Activated naive CD8-positive, alpha-beta T cell treated with anti-CD3 and anti-CD28 coated beads, Interleukin-2, amount 10 ng/mL, durations not matched to agents 7 days and 5 days (primary cell): Measurements from ENCODE around the gene TXK. TPM values are rescaled to one million over a fixed set of nuclear protein-coding genes. Genes with fewer than 3 reads are reported as not detected.

Experiments
- ATAC-seq: fragments of 150-1000 bp; cut with Tn5 transposase; one replicate; pipeline ENCODE4 v1.10.0; 2021; ENCODE audit warnings: low read depth, moderate library complexity
- POLR2A ChIA-PET: fragments of 350-600 bp; sonication (Branson Sonifier 250); formaldehyde crosslinking; loops from one replicate; lab custom pipeline; 2021; ENCODE audit warnings: antibody characterized with exemption; lab: Charles Lee
- DNase-seq: peaks from one replicate; pipeline ENCODE4 v3.0.0; 2021
- H3K27ac Mint-ChIP-seq: one replicate; pipeline ENCODE4 v1.8.0; 2022; ENCODE audit warnings: mild to moderate bottlenecking, mixed read lengths
- H3K27me3 Mint-ChIP-seq: one replicate; pipeline ENCODE4 v1.8.0; 2022; ENCODE audit warnings: mild to moderate bottlenecking, moderate library complexity, mixed read lengths
- H3K36me3 Mint-ChIP-seq: one replicate; pipeline ENCODE4 v1.8.0; 2021; ENCODE audit warnings: mild to moderate bottlenecking, mixed read lengths
- H3K4me1 Mint-ChIP-seq: one replicate; pipeline ENCODE4 v1.8.0; 2021; ENCODE audit warnings: mixed read lengths
- H3K4me3 Mint-ChIP-seq: one replicate; pipeline ENCODE4 v1.8.0; 2022; ENCODE audit warnings: mild to moderate bottlenecking, moderate library complexity, mixed read lengths
- H3K9me3 Mint-ChIP-seq: one replicate; pipeline ENCODE4 v1.8.0; 2021; ENCODE audit warnings: mixed read lengths
- total RNA-seq, 2 experiments: library from RNA; stranded (reverse); gene quantifications; one replicate each; pipeline ENCODE4 v1.2.3, GENCODE V29; 2021

TXK gene
- total RNA-seq, 2 experiments from 2014 or later: 65.8 to 66.8 TPM

DNA sequence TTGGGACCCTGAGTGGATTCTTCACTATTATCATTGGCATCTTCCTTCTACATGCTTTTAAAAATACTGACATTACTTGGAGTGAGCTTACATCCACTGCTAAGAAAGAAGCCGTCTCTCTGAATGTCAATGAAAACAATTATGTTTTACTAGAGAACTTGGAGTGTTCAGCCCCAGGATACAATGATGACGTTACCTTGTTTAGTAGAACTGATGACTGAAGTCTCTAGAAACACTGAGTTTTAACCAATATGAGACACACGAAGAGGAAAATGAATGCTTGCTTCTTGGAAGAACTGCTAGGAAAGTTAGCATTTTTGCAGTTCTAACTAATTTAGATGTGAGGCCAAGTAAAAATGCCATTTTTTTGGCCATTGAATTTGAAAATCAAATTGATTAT lies 98.1 kb downstream of the TXK start:
- POLR2A ChIA-PET: interaction anchor here (1.6 kb wide), 1 partner anchor 12 kb away, joined by 4 read pairs; no protein-coding TSS in a partner anchor
- ATAC-seq (no peak), DNase-seq (no peak)
- Mint-ChIP-seq H3K27me3 (no peaks in the 10 kb centered on the region), H3K36me3 (peaks cover 2% of the 10 kb centered on the region), H3K27ac (no peak overlapping the region), H3K4me3 (no peak overlapping the region), H3K4me1 (peaks cover 11% of the 10 kb centered on the region), H3K9me3 (no peaks in the 10 kb centered on the region)

GRCh38 chr4:48033825-48034413 lies 100.1 kb downstream of the TXK start:
- peaks cover 10% of the 10 kb centered on the region for H3K4me1 Mint-ChIP-seq
- ATAC-seq (peak; percentile 79), DNase-seq (peak; percentile 38)
- H3K27ac Mint-ChIP-seq: no peak overlapping the region
- no peaks in the 10 kb centered on the region for H3K27me3 Mint-ChIP-seq
- no peaks in the 10 kb centered on the region for H3K9me3 Mint-ChIP-seq
- POLR2A ChIA-PET: interaction anchor here (0.6 to 1.4 kb wide), 3 partner anchors 11 to 97 kb away, joined by 5 to 6 read pairs (median 5); no protein-coding TSS in a partner anchor
- peaks cover 2% of the 10 kb centered on the region for H3K36me3 Mint-ChIP-seq
- H3K4me3 Mint-ChIP-seq: no peak overlapping the region

DNA sequence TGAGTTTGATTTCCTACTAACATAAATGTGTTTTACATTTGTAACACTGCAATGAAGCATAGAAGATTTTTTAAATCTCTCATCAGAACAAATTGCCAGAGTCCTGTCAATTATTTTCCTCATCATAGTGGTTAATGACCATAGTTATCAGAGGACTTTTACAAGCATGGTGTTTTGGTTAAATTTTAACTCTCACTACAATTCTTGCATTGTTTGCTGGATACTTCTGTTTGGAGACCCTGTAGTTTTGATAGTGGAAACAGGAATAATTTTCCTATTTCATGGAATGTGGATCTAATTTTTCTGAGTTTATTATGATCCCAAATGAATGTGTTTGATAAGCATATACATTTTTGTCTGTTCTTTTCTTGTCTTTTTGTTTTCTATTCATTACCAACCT lies 100.6 kb downstream of the TXK start:
- H3K36me3 Mint-ChIP-seq: no peaks in the 10 kb centered on the region
- DNase-seq (no peak), ATAC-seq (no peak)
- no peak overlapping the region for H3K27ac Mint-ChIP-seq
- peaks cover 10% of the 10 kb centered on the region for H3K4me1 Mint-ChIP-seq
- POLR2A ChIA-PET: interaction anchor here (0.6 kb wide), 1 partner anchor 98 kb away, joined by 5 read pairs; no protein-coding TSS in a partner anchor
- H3K9me3 Mint-ChIP-seq: no peaks in the 10 kb centered on the region
- H3K27me3 Mint-ChIP-seq: no peaks in the 10 kb centered on the region
- no peak overlapping the region for H3K4me3 Mint-ChIP-seq

GRCh38 chr4:48032721-48033120 lies 101.3 kb downstream of the TXK start:
- POLR2A ChIA-PET: interaction anchor here (0.5 to 0.9 kb wide), 2 partner anchors 8 to 12 kb away, joined by 3 to 4 read pairs; no protein-coding TSS in a partner anchor
- Mint-ChIP-seq H3K27me3 (no peaks in the 10 kb centered on the region), H3K4me1 (peaks cover 10% of the 10 kb centered on the region), H3K9me3 (no peaks in the 10 kb centered on the region), H3K36me3 (no peaks in the 10 kb centered on the region), H3K27ac (no peak overlapping the region), H3K4me3 (no peak overlapping the region)
- no peak for ATAC-seq
- no peak for DNase-seq

DNA sequence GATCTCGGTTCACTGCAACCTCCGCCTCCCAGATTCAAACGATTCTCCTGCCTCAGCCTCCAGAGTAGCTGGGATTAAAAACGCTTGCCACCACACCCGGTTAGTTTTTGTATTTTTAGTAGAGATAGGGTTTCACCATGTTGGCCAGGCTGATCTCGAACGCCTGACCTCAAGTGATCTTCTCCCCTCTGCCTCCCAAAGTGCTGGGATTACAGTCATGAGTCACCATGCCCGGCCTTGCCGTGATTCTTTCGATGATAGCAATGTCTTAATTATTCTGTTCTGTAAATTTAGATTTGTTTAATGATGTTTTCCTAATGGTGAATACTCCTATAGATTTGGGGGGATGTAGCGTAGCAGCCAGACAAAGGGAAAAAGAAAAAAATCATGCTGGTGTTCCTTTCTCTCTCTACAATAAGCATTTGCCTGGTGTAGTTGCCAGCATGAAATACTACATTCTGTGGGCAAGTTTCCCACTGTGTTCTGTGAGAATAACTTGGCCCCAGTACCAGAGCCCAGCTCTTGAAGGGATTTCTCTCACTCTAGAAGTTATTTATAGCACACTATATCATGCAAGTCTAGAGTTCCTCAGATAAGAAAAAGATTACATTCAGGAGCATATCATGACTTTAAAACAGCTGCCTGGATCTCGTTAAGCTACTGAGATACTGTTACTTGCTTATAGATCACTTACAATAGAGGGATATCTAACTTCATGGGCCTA lies 102.1 kb downstream of the TXK start:
- DNase-seq (no peak), ATAC-seq (no peak)
- no peak overlapping the region for H3K4me3 Mint-ChIP-seq
- peaks cover 9% of the 10 kb centered on the region for H3K4me1 Mint-ChIP-seq
- no peaks in the 10 kb centered on the region for H3K27me3 Mint-ChIP-seq
- no peak overlapping the region for H3K27ac Mint-ChIP-seq
- no peaks in the 10 kb centered on the region for H3K36me3 Mint-ChIP-seq
- no peaks in the 10 kb centered on the region for H3K9me3 Mint-ChIP-seq
- POLR2A ChIA-PET: interaction anchor here (0.9 kb wide), 1 partner anchor 9 kb away, joined by 3 read pairs; no protein-coding TSS in a partner anchor

- H3K9me3 Mint-ChIP-seq: no peaks in the 10 kb centered on the region
- POLR2A ChIA-PET: no interaction called here
- H3K27me3 Mint-ChIP-seq: no peaks in the 10 kb centered on the region
- no peak for DNase-seq
- no peaks in the 10 kb centered on the region for H3K36me3 Mint-ChIP-seq
- no peak overlapping the region for H3K27ac Mint-ChIP-seq
- peaks cover 4% of the 10 kb centered on the region for H3K4me1 Mint-ChIP-seq
- no peak for ATAC-seq
- H3K4me3 Mint-ChIP-seq: no peak overlapping the region
Observed at GRCh38 chr4:48030470-48030869, 103.6 kb downstream of the TXK start.

GRCh38 chr4:48028696-48029095 lies 105.4 kb downstream of the TXK start:
- DNase-seq (no peak), ATAC-seq (no peak)
- H3K4me1 Mint-ChIP-seq: peaks cover 1% of the 10 kb centered on the region
- POLR2A ChIA-PET: no interaction called here
- no peaks in the 10 kb centered on the region for H3K27me3 Mint-ChIP-seq
- no peaks in the 10 kb centered on the region for H3K36me3 Mint-ChIP-seq
- H3K27ac Mint-ChIP-seq: no peak overlapping the region
- no peaks in the 10 kb centered on the region for H3K9me3 Mint-ChIP-seq
- H3K4me3 Mint-ChIP-seq: no peak overlapping the region

- H3K27ac Mint-ChIP-seq: no peak overlapping the region
- H3K9me3 Mint-ChIP-seq: no peaks in the 10 kb centered on the region
- ATAC-seq (no peak), DNase-seq (no peak)
- H3K27me3 Mint-ChIP-seq: no peaks in the 10 kb centered on the region
- H3K4me3 Mint-ChIP-seq: no peak overlapping the region
- no peaks in the 10 kb centered on the region for H3K36me3 Mint-ChIP-seq
- POLR2A ChIA-PET: no interaction called here
- no peaks in the 10 kb centered on the region for H3K4me1 Mint-ChIP-seq
Observed at GRCh38 chr4:48027653-48028052, 106.4 kb downstream of the TXK start.

DNA sequence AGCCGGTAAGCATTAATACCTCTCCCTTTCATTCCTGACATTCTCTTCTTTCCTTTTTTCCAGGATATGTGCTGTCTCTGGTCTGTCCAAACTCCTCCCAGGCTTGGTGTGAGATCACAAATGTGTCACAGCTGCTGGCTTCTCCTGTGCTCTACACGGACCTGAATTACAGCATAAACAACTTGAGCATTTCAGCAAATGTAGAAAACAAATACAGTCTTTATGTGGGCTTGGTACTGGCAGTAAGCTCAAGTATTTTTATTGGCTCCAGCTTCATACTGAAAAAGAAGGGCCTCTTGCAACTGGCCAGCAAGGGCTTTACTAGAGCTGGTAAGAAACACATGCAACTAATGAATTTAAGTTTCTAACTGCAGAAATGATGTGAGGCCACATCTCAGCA lies 109.0 kb downstream of the TXK start:
- no peak for DNase-seq
- H3K27ac Mint-ChIP-seq: no peak overlapping the region
- ATAC-seq: no peak
- H3K36me3 Mint-ChIP-seq: no peaks in the 10 kb centered on the region
- peaks cover 1% of the 10 kb centered on the region for H3K4me1 Mint-ChIP-seq
- no peak overlapping the region for H3K4me3 Mint-ChIP-seq
- H3K9me3 Mint-ChIP-seq: no peaks in the 10 kb centered on the region
- POLR2A ChIA-PET: no interaction called here
- peaks cover 1% of the 10 kb centered on the region for H3K27me3 Mint-ChIP-seq

DNA sequence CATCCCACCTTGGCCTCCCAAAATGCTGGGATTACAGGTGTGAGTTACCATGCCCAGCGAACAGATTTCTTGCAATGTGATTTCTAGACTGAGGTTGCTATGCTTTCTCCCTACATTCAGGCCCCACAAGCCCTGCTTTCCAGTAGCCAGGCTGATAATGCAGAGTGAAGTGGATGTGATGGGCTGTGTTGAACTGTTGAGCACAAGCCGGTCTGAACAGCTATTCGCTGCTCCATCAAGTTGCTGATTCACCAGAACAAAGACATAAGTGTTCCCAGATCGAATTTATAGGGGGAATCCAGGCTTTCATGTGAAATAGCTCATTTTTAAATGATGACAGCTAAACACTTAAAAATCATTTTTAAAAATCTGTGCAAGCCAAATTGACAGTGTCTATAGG lies 109.5 kb downstream of the TXK start:
- Mint-ChIP-seq H3K27me3 (peaks cover 4% of the 10 kb centered on the region), H3K9me3 (no peaks in the 10 kb centered on the region), H3K4me1 (peaks cover 1% of the 10 kb centered on the region), H3K36me3 (no peaks in the 10 kb centered on the region), H3K27ac (no peak overlapping the region), H3K4me3 (no peak overlapping the region)
- POLR2A ChIA-PET: no interaction called here
- ATAC-seq: no peak
- DNase-seq: no peak

- Mint-ChIP-seq H3K4me1 (peaks cover 1% of the 10 kb centered on the region), H3K9me3 (no peaks in the 10 kb centered on the region), H3K27ac (no peak overlapping the region), H3K4me3 (no peak overlapping the region), H3K27me3 (peaks cover 21% of the 10 kb centered on the region), H3K36me3 (no peaks in the 10 kb centered on the region)
- ATAC-seq (no peak), DNase-seq (no peak)
- POLR2A ChIA-PET: no interaction called here
Observed at GRCh38 chr4:48022192-48022799, 111.8 kb downstream of the TXK start.

- H3K27me3 Mint-ChIP-seq: peaks cover 26% of the 10 kb centered on the region
- H3K4me1 Mint-ChIP-seq: peaks cover 5% of the 10 kb centered on the region
- H3K27ac Mint-ChIP-seq: no peak overlapping the region
- no peak for ATAC-seq
- no peaks in the 10 kb centered on the region for H3K9me3 Mint-ChIP-seq
- DNase-seq: no peak
- no peak overlapping the region for H3K4me3 Mint-ChIP-seq
- no peaks in the 10 kb centered on the region for H3K36me3 Mint-ChIP-seq
- POLR2A ChIA-PET: no interaction called here
Observed at GRCh38 chr4:48021100-48021499, 113.0 kb downstream of the TXK start.

GRCh38 chr4:48018112-48018511 lies 115.9 kb downstream of the TXK start:
- no peak overlapping the region for H3K4me3 Mint-ChIP-seq

More at GRCh38 chr4:48018112-48018511, 115.9 kb downstream of the TXK start:
- H3K27ac Mint-ChIP-seq: no peak overlapping the region
- no peak for ATAC-seq
- peaks cover 38% of the 10 kb centered on the region for H3K27me3 Mint-ChIP-seq
- peaks cover 9% of the 10 kb centered on the region for H3K4me1 Mint-ChIP-seq
- no peaks in the 10 kb centered on the region for H3K9me3 Mint-ChIP-seq
- no peak for DNase-seq
- no peaks in the 10 kb centered on the region for H3K36me3 Mint-ChIP-seq
- POLR2A ChIA-PET: no interaction called here
